ENCODE results near the gene SPOCK2. TPM values are rescaled to one million over a fixed set of nuclear protein-coding genes. Genes with fewer than 3 reads are reported as not detected.
A peak's percentile ranks its signal among the peaks of the same experiment; 100 is the strongest.

The SPOCK2 gene
- total RNA-seq, 1 experiment from 2014 or later = 4.8 TPM

DNA sequence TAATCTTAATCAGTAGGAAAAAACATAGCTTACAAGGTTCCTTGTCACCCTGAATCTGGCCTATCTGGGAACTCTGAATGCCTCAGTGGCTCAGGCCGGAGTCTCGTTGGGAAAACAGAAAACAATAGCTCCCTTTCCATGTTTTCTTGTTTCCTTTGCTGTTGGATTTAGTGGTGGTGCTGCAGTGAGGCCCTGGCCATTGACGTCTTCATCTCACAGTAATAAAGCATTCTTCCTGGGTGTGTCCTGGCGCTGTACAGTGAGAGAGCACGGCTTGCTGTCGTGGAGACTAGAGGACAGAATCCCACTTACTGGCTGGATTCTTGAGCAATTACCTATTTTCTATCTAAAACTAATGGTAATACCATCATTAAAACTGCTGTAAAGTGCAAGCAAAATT lies 1.3 kb upstream of the SPOCK2 start:
- no peak for TF ChIP-seq SIN3A (IDR thresholded peaks at IDR 0.05; ENCODE audit: borderline replicate concordance, insufficient read depth, low read depth, low read length)
- TF ChIP-seq, protein P1, sequence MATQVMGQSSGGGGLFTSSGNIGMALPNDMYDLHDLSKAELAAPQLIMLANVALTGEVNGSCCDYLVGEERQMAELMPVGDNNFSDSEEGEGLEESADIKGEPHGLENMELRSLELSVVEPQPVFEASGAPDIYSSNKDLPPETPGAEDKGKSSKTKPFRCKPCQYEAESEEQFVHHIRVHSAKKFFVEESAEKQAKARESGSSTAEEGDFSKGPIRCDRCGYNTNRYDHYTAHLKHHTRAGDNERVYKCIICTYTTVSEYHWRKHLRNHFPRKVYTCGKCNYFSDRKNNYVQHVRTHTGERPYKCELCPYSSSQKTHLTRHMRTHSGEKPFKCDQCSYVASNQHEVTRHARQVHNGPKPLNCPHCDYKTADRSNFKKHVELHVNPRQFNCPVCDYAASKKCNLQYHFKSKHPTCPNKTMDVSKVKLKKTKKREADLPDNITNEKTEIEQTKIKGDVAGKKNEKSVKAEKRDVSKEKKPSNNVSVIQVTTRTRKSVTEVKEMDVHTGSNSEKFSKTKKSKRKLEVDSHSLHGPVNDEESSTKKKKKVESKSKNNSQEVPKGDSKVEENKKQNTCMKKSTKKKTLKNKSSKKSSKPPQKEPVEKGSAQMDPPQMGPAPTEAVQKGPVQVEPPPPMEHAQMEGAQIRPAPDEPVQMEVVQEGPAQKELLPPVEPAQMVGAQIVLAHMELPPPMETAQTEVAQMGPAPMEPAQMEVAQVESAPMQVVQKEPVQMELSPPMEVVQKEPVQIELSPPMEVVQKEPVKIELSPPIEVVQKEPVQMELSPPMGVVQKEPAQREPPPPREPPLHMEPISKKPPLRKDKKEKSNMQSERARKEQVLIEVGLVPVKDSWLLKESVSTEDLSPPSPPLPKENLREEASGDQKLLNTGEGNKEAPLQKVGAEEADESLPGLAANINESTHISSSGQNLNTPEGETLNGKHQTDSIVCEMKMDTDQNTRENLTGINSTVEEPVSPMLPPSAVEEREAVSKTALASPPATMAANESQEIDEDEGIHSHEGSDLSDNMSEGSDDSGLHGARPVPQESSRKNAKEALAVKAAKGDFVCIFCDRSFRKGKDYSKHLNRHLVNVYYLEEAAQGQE (IDR thresholded peaks at IDR 0.05; ENCODE audit: insufficient read depth in 1 of 2, low read depth in 2 of 2, low read length in 1 of 2) = no peak
- TF ChIP-seq, protein P2, sequence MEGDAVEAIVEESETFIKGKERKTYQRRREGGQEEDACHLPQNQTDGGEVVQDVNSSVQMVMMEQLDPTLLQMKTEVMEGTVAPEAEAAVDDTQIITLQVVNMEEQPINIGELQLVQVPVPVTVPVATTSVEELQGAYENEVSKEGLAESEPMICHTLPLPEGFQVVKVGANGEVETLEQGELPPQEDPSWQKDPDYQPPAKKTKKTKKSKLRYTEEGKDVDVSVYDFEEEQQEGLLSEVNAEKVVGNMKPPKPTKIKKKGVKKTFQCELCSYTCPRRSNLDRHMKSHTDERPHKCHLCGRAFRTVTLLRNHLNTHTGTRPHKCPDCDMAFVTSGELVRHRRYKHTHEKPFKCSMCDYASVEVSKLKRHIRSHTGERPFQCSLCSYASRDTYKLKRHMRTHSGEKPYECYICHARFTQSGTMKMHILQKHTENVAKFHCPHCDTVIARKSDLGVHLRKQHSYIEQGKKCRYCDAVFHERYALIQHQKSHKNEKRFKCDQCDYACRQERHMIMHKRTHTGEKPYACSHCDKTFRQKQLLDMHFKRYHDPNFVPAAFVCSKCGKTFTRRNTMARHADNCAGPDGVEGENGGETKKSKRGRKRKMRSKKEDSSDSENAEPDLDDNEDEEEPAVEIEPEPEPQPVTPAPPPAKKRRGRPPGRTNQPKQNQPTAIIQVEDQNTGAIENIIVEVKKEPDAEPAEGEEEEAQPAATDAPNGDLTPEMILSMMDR (IDR thresholded peaks at IDR 0.05) = no peak
- TF ChIP-seq POLR2AphosphoS5 (IDR thresholded peaks at IDR 0.05; ENCODE audit: low read depth, low read length) = no peak
- no peak for TF ChIP-seq TCF7L2 (IDR thresholded peaks at IDR 0.05; ENCODE audit: low read depth, low read length)
- intact Hi-C loops (cut with micrococcal nuclease; ENCODE audit: unreplicated experiment) = no loop called here
- Histone ChIP-seq H3K36me3 (ENCODE audit: control insufficient read depth, insufficient read depth, low read length) (peaks cover 2% of the 10 kb centered on the region; the same call in 1 of the 2 replicates), H3K27ac (ENCODE audit: low read length) (peak overlapping the region; percentile 60; the same call in 1 of the 2 replicates), H3K27me3 (ENCODE audit: control insufficient read depth, insufficient read depth, low read length) (no peaks in the 10 kb centered on the region), H3K9me3 (ENCODE audit: control insufficient read depth, insufficient read depth, low read depth, low read length) (no peaks in the 10 kb centered on the region), H3K4me3 (ENCODE audit: low read depth in 2 of 2, low read length in 2 of 2) (no peak overlapping the region), H3K4me1 (ENCODE audit: control insufficient read depth, insufficient read depth, low read length) (peaks cover 8% of the 10 kb centered on the region)
- DNase-seq (ENCODE audit: low read depth, low spot score) (no peak), ATAC-seq (no peak)
- CTCF ChIA-PET = interaction anchor here (2.2 kb wide), 1 partner anchor 41 kb away, joined by 5 read pairs; no protein-coding TSS in a partner anchor
- POLR2A ChIA-PET = no interaction called here
- no TSS peak for BruUV-seq (replicated peaks)
- in situ Hi-C loops (cut with HindIII; ENCODE audit: low pct_unique_long_range_greater_than_20kb, low sequenced_read_pairs) = no loop called here

DNA sequence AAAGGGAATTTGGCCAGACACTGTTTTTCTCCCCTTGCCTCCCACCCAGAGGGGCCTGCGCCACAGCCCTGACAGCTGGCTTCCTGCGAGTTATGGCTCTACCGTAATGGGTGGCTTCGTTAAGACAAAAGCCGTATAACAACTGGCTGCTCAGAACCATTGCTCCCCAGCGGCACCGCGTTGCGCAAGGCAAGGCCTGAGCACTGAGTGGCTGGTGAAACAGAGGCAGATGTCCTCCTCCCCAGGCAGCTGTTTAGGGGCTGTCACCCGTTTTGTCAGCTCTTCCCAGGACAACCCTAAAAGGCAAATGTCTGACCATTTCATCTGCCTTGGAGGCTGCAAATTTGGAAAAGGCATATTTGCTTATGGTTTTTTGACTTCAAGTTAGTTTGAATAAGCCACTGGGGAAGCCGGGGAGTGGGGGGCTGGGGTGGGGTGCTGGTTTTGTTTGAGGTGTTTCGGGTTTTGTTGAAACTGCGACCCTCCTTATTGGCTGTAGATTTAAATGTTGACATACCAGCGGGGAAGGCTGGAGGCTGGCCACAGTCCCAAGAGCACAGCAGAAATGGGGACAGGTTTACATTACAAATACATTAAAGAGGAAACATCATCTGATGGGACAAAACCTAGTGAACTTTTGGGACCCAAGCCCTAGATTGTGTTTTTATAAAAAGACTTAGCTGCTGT lies 681 bp upstream of the SPOCK2 start:
- intact Hi-C loops (cut with micrococcal nuclease; ENCODE audit: unreplicated experiment) = no loop called here
- H3K9me3 ChIP-seq (ENCODE audit: control insufficient read depth, insufficient read depth, low read depth, low read length) = no peaks in the 10 kb centered on the region
- BruUV-seq (replicated peaks) = no TSS peak
- in situ Hi-C loops (cut with HindIII; ENCODE audit: low pct_unique_long_range_greater_than_20kb, low sequenced_read_pairs) = no loop called here
- ChIA-PET CTCF (interaction anchor here (0.7 kb wide), 1 partner anchor 345 kb away, joined by 13 read pairs; no protein-coding TSS in a partner anchor), POLR2A (no interaction called here)
- ATAC-seq (no peak), DNase-seq (ENCODE audit: low read depth, low spot score) (no peak)
- TF ChIP-seq POLR2AphosphoS5 (IDR thresholded peaks at IDR 0.05; ENCODE audit: low read depth, low read length) (no peak), SIN3A (IDR thresholded peaks at IDR 0.05; ENCODE audit: borderline replicate concordance, insufficient read depth, low read depth, low read length) (no peak), TCF7L2 (IDR thresholded peaks at IDR 0.05; ENCODE audit: low read depth, low read length) (no peak)
- TF ChIP-seq, protein P1 (IDR thresholded peaks at IDR 0.05; ENCODE audit: insufficient read depth in 1 of 2, low read depth in 2 of 2, low read length in 1 of 2) = no peak
- TF ChIP-seq, protein P2 (IDR thresholded peaks at IDR 0.05) = no peak
- no peak overlapping the region for H3K4me3 ChIP-seq (ENCODE audit: low read depth in 2 of 2, low read length in 2 of 2)
- H3K27me3 ChIP-seq (ENCODE audit: control insufficient read depth, insufficient read depth, low read length) = no peaks in the 10 kb centered on the region
- peaks cover 8% of the 10 kb centered on the region for H3K4me1 ChIP-seq (ENCODE audit: control insufficient read depth, insufficient read depth, low read length)
- H3K36me3 ChIP-seq (ENCODE audit: control insufficient read depth, insufficient read depth, low read length) = peaks cover 2% of the 10 kb centered on the region; the same call in 1 of the 2 replicates
- H3K27ac ChIP-seq (ENCODE audit: low read length) = peak overlapping the region; percentile 60; the same call in 1 of the 2 replicates
